Neural cell (in vitro differentiated cells): ENCODE measurements around the gene YWHAE. TPM values are rescaled to one million over a fixed set of nuclear protein-coding genes. Genes with fewer than 3 reads are reported as not detected.

Experiments
- H2AFZ ChIP-seq: fragments of 200-600, 300-800 bp; sonication (generic), shearing (Covaris generic); 2 replicates; pipeline ENCODE4 v1.6.0; 2014; ENCODE audit warnings: low read depth, mild to moderate bottlenecking, antibody characterized with exemption, low read length, moderate library complexity
- H3F3A ChIP-seq: fragments of 200-600 bp; shearing (Covaris generic); 2 replicates; pipeline ENCODE4 v1.6.1; 2016; ENCODE audit warnings: mild to moderate bottlenecking, moderate library complexity, mixed read lengths, antibody characterized with exemption, low read length; ENCODE audit not compliant: insufficient read depth, poor library complexity, severe bottlenecking
- H3K27ac ChIP-seq: fragments of 200-600, 300-800 bp; sonication (generic), shearing (Covaris generic); 2 replicates; pipeline ENCODE4 v1.5.1; 2014; ENCODE audit warnings: mild to moderate bottlenecking, low read length, moderate library complexity
- H3K27me3 ChIP-seq: fragments of 300-800, 200-600 bp; sonication (generic), shearing (Covaris generic); 2 replicates; pipeline ENCODE4 v1.6.0; 2014; ENCODE audit warnings: mild to moderate bottlenecking, low read depth, low read length, moderate library complexity; ENCODE audit not compliant: insufficient read depth
- H3K36me3 ChIP-seq: fragments of 300-800, 200-600 bp; sonication (generic), shearing (Covaris generic); 2 replicates; pipeline ENCODE4 v1.5.1; 2014; ENCODE audit warnings: mild to moderate bottlenecking, antibody characterized with exemption, low read length, moderate library complexity; ENCODE audit not compliant: insufficient read depth
- H3K4me2 ChIP-seq: fragments of 300-800, 200-600 bp; sonication (generic), shearing (Covaris generic); 2 replicates; pipeline ENCODE4 v1.6.0; 2014; ENCODE audit warnings: mild to moderate bottlenecking, low read length
- H3K4me3 ChIP-seq: fragments of 300-800, 200-600 bp; sonication (generic), shearing (Covaris generic); 2 replicates; pipeline ENCODE4 v1.5.1; 2014; ENCODE audit warnings: mild to moderate bottlenecking, low read length, moderate library complexity
- H3K79me2 ChIP-seq: fragments of 200-600 bp; shearing (Covaris generic); replicated peaks from 2 replicates; pipeline ENCODE4 v1.6.0; 2014; ENCODE audit warnings: mild to moderate bottlenecking, low read length, moderate library complexity; ENCODE audit not compliant: insufficient read depth
- H3K9ac ChIP-seq: fragments of 300-800, 200-600 bp; sonication (generic), shearing (Covaris generic); 2 replicates; pipeline ENCODE4 v1.6.1; 2016; ENCODE audit warnings: mild to moderate bottlenecking, low read length, mixed read lengths
- H3K9me2 ChIP-seq: fragments of 200-600 bp; shearing (Covaris generic); 2 replicates; pipeline ENCODE4 v1.6.1; 2016; ENCODE audit warnings: mild to moderate bottlenecking, low read length, mixed read lengths; ENCODE audit not compliant: insufficient read depth
- H3K9me3 ChIP-seq: fragments of 200-600, 300-800 bp; sonication (generic), shearing (Covaris generic); 2 replicates; pipeline ENCODE4 v1.6.1; 2016; ENCODE audit warnings: mild to moderate bottlenecking, mixed run types, low read length, moderate library complexity, mixed read lengths
- H4K20me1 ChIP-seq: fragments of 200-600 bp; shearing (Covaris generic); 2 replicates; pipeline ENCODE4 v1.6.1; 2016; ENCODE audit warnings: mild to moderate bottlenecking, mixed run types; ENCODE audit not compliant: insufficient read depth
- EP300 ChIP-seq: fragments of 450-650 bp; conservative IDR thresholded peaks from 2 replicates; pipeline ENCODE4 v1.6.1; 2014; ENCODE audit warnings: antibody characterized with exemption, mild to moderate bottlenecking, moderate library complexity; ENCODE audit not compliant: poor library complexity, severe bottlenecking
- EZH2 ChIP-seq: fragments of 200-600, 300-800 bp; shearing (Covaris generic), sonication (generic); IDR thresholded peaks from 2 replicates; pipeline ENCODE4 v1.6.1; 2014; ENCODE audit warnings: antibody characterized with exemption, low read length, borderline replicate concordance, mild to moderate bottlenecking; ENCODE audit not compliant: insufficient read depth, poor library complexity, severe bottlenecking
- MXI1 ChIP-seq: fragments of 450-650 bp; conservative IDR thresholded peaks from 2 replicates; pipeline ENCODE4 v1.6.1; 2014; ENCODE audit warnings: antibody characterized with exemption, mild to moderate bottlenecking; ENCODE audit not compliant: poor library complexity, severe bottlenecking
- POLR2AphosphoS5 ChIP-seq: IDR thresholded peaks from 2 replicates; pipeline ENCODE4 v1.6.1; 2012
- RAD21 ChIP-seq: fragments of 450-650 bp; conservative IDR thresholded peaks from 2 replicates; pipeline ENCODE4 v1.6.1; 2014; ENCODE audit warnings: antibody characterized with exemption, mild to moderate bottlenecking, moderate library complexity
- SMC3 ChIP-seq: fragments of 450-650 bp; conservative IDR thresholded peaks from 2 replicates; pipeline ENCODE4 v1.6.1; 2014; ENCODE audit warnings: antibody characterized with exemption, mild to moderate bottlenecking, moderate library complexity; ENCODE audit not compliant: poor library complexity
- TAF1 ChIP-seq: IDR thresholded peaks from 2 replicates; pipeline ENCODE4 v1.6.1; 2012; ENCODE audit warnings: low read depth
- polyA plus RNA-seq: library from polyadenylated mRNA; depleted of rRNA; stranded (reverse); fragments of >200 nt; gene quantifications from 2 replicates; pipeline ENCODE4 v1.2.3, GENCODE V29; 2014
- TF ChIP-seq, protein P1 (sequence below): IDR thresholded peaks from 2 replicates; pipeline ENCODE4 v1.6.1; 2012; ENCODE audit warnings: borderline replicate concordance
- TF ChIP-seq, protein P2 (sequence below): fragments of 450-650 bp; IDR thresholded peaks from 2 replicates; pipeline ENCODE4 v1.5.1; 2014; ENCODE audit warnings: antibody characterized with exemption, mild to moderate bottlenecking, moderate library complexity; ENCODE audit not compliant: poor library complexity, severe bottlenecking

The YWHAE gene
- polyA plus RNA-seq, 1 donor from 2014 or later: 594 TPM

DNA sequence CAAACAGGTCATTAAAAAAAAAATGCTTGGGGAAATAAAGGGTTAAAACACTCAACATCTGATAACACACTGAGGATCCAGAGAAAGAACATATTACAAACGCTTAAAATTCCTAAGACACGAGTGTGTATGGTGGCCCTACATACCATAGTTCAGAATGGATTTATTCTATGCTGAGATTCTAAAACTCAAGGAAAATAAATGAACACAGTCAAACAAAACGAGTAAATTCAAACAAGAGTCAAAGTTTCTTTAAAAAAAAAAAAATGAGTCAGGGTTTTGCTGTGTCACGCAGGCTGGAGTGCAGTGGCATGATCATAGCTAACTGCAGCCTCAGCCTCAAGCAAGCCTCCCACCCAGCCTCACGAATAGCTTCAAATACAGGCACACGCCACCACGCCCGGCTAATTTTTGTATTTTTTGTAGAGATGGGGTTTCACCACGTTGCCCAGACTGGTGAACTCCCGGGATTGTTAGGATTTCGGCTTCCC lies 38.6 kb upstream of the YWHAE start:
- Histone ChIP-seq H3K4me2 (no peak overlapping the region), H3K9ac (no peak overlapping the region)

DNA sequence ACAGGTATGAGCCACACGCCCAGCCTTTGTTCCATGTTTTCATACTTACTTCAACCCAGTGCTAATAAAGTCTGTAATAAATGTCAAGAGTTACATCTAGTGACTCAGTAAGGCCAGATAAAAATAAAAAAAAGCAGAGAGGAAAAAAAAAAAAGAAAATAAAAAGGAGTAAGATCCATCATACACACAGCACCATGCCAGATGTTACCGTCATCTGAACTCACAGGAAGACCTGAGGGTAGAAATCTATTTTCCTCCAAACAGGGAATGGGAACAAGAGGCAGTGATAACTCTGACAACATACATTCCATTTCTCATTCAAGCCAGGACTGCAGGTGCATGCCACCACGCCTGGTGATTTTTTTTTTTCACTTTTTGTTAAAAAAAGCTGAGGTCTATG lies 35.3 kb upstream of the YWHAE start:
- no peaks in the 10 kb centered on the region for H3K9me2 ChIP-seq
- H3K27ac ChIP-seq: no peak overlapping the region
- H3K4me3 ChIP-seq: no peak overlapping the region
- H3K79me2 ChIP-seq: peaks cover 32% of the 10 kb centered on the region
- H4K20me1 ChIP-seq: no peaks in the 10 kb centered on the region
- H3K36me3 ChIP-seq: no peaks in the 10 kb centered on the region
- no peaks in the 10 kb centered on the region for H3F3A ChIP-seq
- no peak overlapping the region for H3K4me2 ChIP-seq
- H2AFZ ChIP-seq: no peak overlapping the region
- no peaks in the 10 kb centered on the region for H3K27me3 ChIP-seq
- no peaks in the 10 kb centered on the region for H3K9me3 ChIP-seq
- TF ChIP-seq EP300 (no peak), POLR2AphosphoS5 (no peak), TAF1 (no peak), EZH2 (no peak), MXI1 (no peak), SMC3 (no peak)
- TF ChIP-seq, protein P1, sequence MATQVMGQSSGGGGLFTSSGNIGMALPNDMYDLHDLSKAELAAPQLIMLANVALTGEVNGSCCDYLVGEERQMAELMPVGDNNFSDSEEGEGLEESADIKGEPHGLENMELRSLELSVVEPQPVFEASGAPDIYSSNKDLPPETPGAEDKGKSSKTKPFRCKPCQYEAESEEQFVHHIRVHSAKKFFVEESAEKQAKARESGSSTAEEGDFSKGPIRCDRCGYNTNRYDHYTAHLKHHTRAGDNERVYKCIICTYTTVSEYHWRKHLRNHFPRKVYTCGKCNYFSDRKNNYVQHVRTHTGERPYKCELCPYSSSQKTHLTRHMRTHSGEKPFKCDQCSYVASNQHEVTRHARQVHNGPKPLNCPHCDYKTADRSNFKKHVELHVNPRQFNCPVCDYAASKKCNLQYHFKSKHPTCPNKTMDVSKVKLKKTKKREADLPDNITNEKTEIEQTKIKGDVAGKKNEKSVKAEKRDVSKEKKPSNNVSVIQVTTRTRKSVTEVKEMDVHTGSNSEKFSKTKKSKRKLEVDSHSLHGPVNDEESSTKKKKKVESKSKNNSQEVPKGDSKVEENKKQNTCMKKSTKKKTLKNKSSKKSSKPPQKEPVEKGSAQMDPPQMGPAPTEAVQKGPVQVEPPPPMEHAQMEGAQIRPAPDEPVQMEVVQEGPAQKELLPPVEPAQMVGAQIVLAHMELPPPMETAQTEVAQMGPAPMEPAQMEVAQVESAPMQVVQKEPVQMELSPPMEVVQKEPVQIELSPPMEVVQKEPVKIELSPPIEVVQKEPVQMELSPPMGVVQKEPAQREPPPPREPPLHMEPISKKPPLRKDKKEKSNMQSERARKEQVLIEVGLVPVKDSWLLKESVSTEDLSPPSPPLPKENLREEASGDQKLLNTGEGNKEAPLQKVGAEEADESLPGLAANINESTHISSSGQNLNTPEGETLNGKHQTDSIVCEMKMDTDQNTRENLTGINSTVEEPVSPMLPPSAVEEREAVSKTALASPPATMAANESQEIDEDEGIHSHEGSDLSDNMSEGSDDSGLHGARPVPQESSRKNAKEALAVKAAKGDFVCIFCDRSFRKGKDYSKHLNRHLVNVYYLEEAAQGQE: no peak
- TF ChIP-seq, protein P2, sequence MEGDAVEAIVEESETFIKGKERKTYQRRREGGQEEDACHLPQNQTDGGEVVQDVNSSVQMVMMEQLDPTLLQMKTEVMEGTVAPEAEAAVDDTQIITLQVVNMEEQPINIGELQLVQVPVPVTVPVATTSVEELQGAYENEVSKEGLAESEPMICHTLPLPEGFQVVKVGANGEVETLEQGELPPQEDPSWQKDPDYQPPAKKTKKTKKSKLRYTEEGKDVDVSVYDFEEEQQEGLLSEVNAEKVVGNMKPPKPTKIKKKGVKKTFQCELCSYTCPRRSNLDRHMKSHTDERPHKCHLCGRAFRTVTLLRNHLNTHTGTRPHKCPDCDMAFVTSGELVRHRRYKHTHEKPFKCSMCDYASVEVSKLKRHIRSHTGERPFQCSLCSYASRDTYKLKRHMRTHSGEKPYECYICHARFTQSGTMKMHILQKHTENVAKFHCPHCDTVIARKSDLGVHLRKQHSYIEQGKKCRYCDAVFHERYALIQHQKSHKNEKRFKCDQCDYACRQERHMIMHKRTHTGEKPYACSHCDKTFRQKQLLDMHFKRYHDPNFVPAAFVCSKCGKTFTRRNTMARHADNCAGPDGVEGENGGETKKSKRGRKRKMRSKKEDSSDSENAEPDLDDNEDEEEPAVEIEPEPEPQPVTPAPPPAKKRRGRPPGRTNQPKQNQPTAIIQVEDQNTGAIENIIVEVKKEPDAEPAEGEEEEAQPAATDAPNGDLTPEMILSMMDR: no peak
- H3K9ac ChIP-seq: no peak overlapping the region

More for the DNA sequence above, 38.6 kb upstream of the YWHAE start:
- Histone ChIP-seq H3K9me2 (no peaks in the 10 kb centered on the region), H3K36me3 (no peaks in the 10 kb centered on the region), H3K9me3 (no peaks in the 10 kb centered on the region), H3K27me3 (no peaks in the 10 kb centered on the region), H3K79me2 (peaks cover 29% of the 10 kb centered on the region), H4K20me1 (no peaks in the 10 kb centered on the region), H3K27ac (no peak overlapping the region), H3K4me3 (no peak overlapping the region), H3F3A (no peaks in the 10 kb centered on the region), H2AFZ (no peak overlapping the region)
- TF ChIP-seq RAD21 (no peak), TAF1 (no peak), SMC3 (no peak), EZH2 (no peak), EP300 (no peak), MXI1 (no peak), POLR2AphosphoS5 (no peak)
- TF ChIP-seq, protein P1: no peak
- TF ChIP-seq, protein P2: no peak
